ENCODE measurements around the gene PDAP1.

Gene PDAP1

GRCh38 chr7:99424932-99425730, 16.7 kb upstream of the PDAP1 start:
- DNase-seq (ENCODE audit: low spot score), result no peak

- DNase-seq (ENCODE audit: low spot score), result no peak
These were observed 14.2 kb upstream of the PDAP1 start for GRCh38 chr7:99422625-99423024.

- no peak for DNase-seq (ENCODE audit: low spot score)
These were observed 13.8 kb upstream of the PDAP1 start for GRCh38 chr7:99422186-99422585.

GRCh38 chr7:99420986-99421385, 12.6 kb upstream of the PDAP1 start:
- DNase-seq (ENCODE audit: low spot score), result no peak

GRCh38 chr7:99420213-99420612, 11.8 kb upstream of the PDAP1 start:
- DNase-seq (ENCODE audit: low spot score), result no peak

- DNase-seq (ENCODE audit: low spot score), result no peak
These were observed 11.1 kb upstream of the PDAP1 start for GRCh38 chr7:99419323-99420021.

- no peak for DNase-seq (ENCODE audit: low spot score)
These were observed 9.9 kb upstream of the PDAP1 start for GRCh38 chr7:99418260-99418659.

- DNase-seq (ENCODE audit: low spot score), result peak; percentile 43
These were observed 7.2 kb upstream of the PDAP1 start for GRCh38 chr7:99415513-99416127.

GRCh38 chr7:99410635-99411034, 2.2 kb upstream of the PDAP1 start:
- no peak for DNase-seq (ENCODE audit: low spot score)

GRCh38 chr7:99409806-99410205, 1.4 kb upstream of the PDAP1 start:
- DNase-seq (ENCODE audit: low spot score), result no peak

- DNase-seq (ENCODE audit: low spot score), result no peak
These were observed 785 bp upstream of the PDAP1 start for GRCh38 chr7:99409192-99409572.

- DNase-seq (ENCODE audit: low spot score), result no peak
These were observed 472 bp downstream of the PDAP1 start for GRCh38 chr7:99407872-99408378.

GRCh38 chr7:99406557-99406956, 1.8 kb downstream of the PDAP1 start:
- no peak for DNase-seq (ENCODE audit: low spot score)

- DNase-seq (ENCODE audit: low spot score), result no peak
These were observed 3.4 kb downstream of the PDAP1 start for GRCh38 chr7:99404977-99405320.

GRCh38 chr7:99404235-99404976, 4.0 kb downstream of the PDAP1 start:
- DNase-seq (ENCODE audit: low spot score), result no peak

GRCh38 chr7:99403764-99404163, 4.6 kb downstream of the PDAP1 start:
- no peak for DNase-seq (ENCODE audit: low spot score)

GRCh38 chr7:99402854-99403253, 5.5 kb downstream of the PDAP1 start:
- DNase-seq (ENCODE audit: low spot score), result no peak

GRCh38 chr7:99399597-99399996, 8.8 kb downstream of the PDAP1 start:
- no peak for DNase-seq (ENCODE audit: low spot score)

- no peak for DNase-seq (ENCODE audit: low spot score)
These were observed 9.4 kb downstream of the PDAP1 start for GRCh38 chr7:99398891-99399445.

GRCh38 chr7:99397297-99397983, 11.0 kb downstream of the PDAP1 start:
- no peak for DNase-seq (ENCODE audit: low spot score)

All from globus pallidus (tissue), 1 donor.